Mammary epithelial cell (primary cell): ENCODE results near the gene MARCHF10.
"Not testable (repeated sequence)": the region's sequence is repeated elsewhere in the genome, so short reads cannot be mapped to it uniquely, and the experiment has no call there.

Experiments used
- CTCF ChIP-seq, 2 donors: IDR thresholded peaks in 1 of 2; conservative IDR thresholded peaks in 1 of 2; 2 replicates each; pipeline ENCODE4 v1.5.1; 2011 to 2012; ENCODE audit warnings: inconsistent platforms in 2 of 2, low read length in 2 of 2, mild to moderate bottlenecking in 2 of 2, control low read depth in 1 of 2, low read depth in 1 of 2; ENCODE audit not compliant: insufficient read depth in 1 of 2; ENCODE audit errors: extremely low read depth in 1 of 2
- EZH2 ChIP-seq: IDR thresholded peaks from 2 replicates; pipeline ENCODE4 v1.6.1; 2012; ENCODE audit warnings: low read length, inconsistent platforms, borderline replicate concordance

GRCh38 chr17:62831066-62831465, 23.0 kb upstream of the MARCHF10 start:
- TF ChIP-seq CTCF (conservative IDR thresholded peaks at IDR 0.05 in 1 of 2, IDR thresholded peaks at IDR 0.05 in 1 of 2; ENCODE audit: extremely low read depth in 1 of 2, insufficient read depth in 1 of 2, low read depth in 1 of 2, low read length in 2 of 2); EZH2: not testable (repeated sequence)
